Hepatocyte (in vitro differentiated cells): Measurements from ENCODE around the gene EPHB3.

Source experiments
- CTCF ChIP-seq: fragments of 200-600 bp; sonication (generic); IDR thresholded peaks from 2 replicates; pipeline ENCODE4 v1.5.1; 2016; ENCODE audit warnings: antibody characterized with exemption, mild to moderate bottlenecking; ENCODE audit not compliant: poor library complexity
- EZH2 ChIP-seq: fragments of 200-600 bp; sonication (generic); IDR thresholded peaks from 2 replicates; pipeline ENCODE4 v1.6.1; 2016; ENCODE audit warnings: antibody characterized with exemption, mild to moderate bottlenecking, borderline replicate concordance
- EZH2phosphoT487 ChIP-seq: fragments of 200-600 bp; sonication (generic); IDR thresholded peaks from one replicate; pipeline ENCODE4 v1.6.1; 2018; ENCODE audit warnings: antibody characterized with exemption, mild to moderate bottlenecking, low read depth, moderate library complexity; ENCODE audit not compliant: unreplicated experiment, severe bottlenecking

GRCh38 chr3:184556582-184557347, 4.8 kb upstream of the EPHB3 start:
- TF ChIP-seq CTCF, result no peak
- TF ChIP-seq EZH2phosphoT487, result no peak
- TF ChIP-seq EZH2, result no peak
